ENCODE results near the gene ZFP3. TPM values are rescaled to one million over a fixed set of nuclear protein-coding genes. Genes with fewer than 3 reads are reported as not detected.

The ZFP3 gene
- total RNA-seq, 4 donors from 2014 or later = 4.1 to 6.2 (median 5.3) TPM

DNA sequence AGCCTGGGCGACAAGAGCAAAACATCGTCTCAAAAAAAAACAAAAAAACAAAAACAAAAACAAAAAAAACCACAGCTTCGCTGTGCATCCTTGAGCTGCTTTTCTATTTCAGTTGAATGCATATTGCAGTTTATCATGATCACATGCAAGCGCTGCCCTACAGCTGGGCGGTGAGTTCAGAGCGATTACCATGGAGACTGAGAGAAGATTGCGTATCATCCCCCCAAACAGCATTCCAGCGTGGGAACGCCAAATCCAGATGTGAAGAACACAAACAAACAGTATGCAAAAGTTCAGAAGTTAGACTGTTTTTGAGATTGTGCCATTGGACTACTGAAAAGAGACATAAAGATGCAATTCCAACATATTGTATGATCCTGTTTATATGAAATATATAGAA is 28.0 kb upstream of the ZFP3 start:
- 75% methylated on average over 9 of the region's 9 CpGs for WGBS
- Histone ChIP-seq H3K9me3 (no peaks in the 10 kb centered on the region), H3K4me1 (peaks cover 6 to 13% (median 9%) of the 10 kb centered on the region in 4 donors), H3K4me3 (no peak overlapping the region), H3K27me3 (no peaks in the 10 kb centered on the region), H3K27ac (replicated peaks in 1 of 4) (no peak overlapping the region), H3K36me3 (no peaks in the 10 kb centered on the region)
- TF ChIP-seq CTCF (IDR thresholded peaks at IDR 0.05) (no peak), POLR2AphosphoS5 (IDR thresholded peaks at IDR 0.05) (no peak), POLR2A (IDR thresholded peaks at IDR 0.05; ENCODE audit: low read depth) (no peak), EP300 (IDR thresholded peaks at IDR 0.05) (no peak)
- DNase-seq (ENCODE audit: extremely low spot score) = no peak
- intact Hi-C loops (cut with DNase I) = no loop called here

DNA sequence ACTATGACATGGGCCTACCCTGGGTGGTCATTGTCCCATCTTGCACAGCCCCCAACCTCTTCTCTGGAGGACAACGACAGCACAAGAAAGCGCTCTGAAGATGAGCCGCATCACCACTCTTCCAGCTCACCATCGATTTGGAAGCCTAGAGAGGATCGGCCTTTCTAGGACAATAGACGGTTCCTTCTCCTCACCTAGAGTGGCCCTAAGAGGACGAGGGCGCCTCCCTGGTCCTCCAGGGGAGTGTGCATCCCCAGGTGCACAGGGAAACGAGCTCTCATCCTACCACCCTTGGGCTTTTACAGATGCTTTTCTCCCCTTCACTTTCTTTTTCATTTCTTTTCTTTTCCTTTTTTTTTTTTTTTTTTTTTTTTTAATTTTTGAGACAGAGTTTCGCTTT is 22.7 kb upstream of the ZFP3 start:
- Histone ChIP-seq H3K27ac (replicated peaks in 1 of 4) (no peak overlapping the region), H3K27me3 (peaks cover 0 to 19% (median 0%) of the 10 kb centered on the region in 4 donors), H3K4me3 (no peak overlapping the region), H3K4me1 (no peaks in the 10 kb centered on the region), H3K36me3 (no peaks in the 10 kb centered on the region), H3K9me3 (no peaks in the 10 kb centered on the region)
- TF ChIP-seq POLR2A (IDR thresholded peaks at IDR 0.05; ENCODE audit: low read depth) (no peak), EP300 (IDR thresholded peaks at IDR 0.05) (no peak), CTCF (IDR thresholded peaks at IDR 0.05) (no peak), POLR2AphosphoS5 (IDR thresholded peaks at IDR 0.05) (no peak)
- WGBS = 89% methylated on average over 9 of the region's 10 CpGs
- DNase-seq (ENCODE audit: extremely low spot score) = no peak
- intact Hi-C loops (cut with DNase I) = no loop called here

- Histone ChIP-seq H3K4me3 (no peak overlapping the region), H3K27me3 (peaks cover 0 to 6% (median 0%) of the 10 kb centered on the region in 4 donors), H3K4me1 (peaks cover 0 to 4% (median 0%) of the 10 kb centered on the region in 4 donors), H3K36me3 (no peaks in the 10 kb centered on the region), H3K27ac (replicated peaks in 1 of 4) (no peak overlapping the region), H3K9me3 (no peaks in the 10 kb centered on the region)
- TF ChIP-seq POLR2AphosphoS5 (IDR thresholded peaks at IDR 0.05) = no peak
- TF ChIP-seq CTCF (IDR thresholded peaks at IDR 0.05) = no peak
- TF ChIP-seq EP300 (IDR thresholded peaks at IDR 0.05) = no peak
- no peak for TF ChIP-seq POLR2A (IDR thresholded peaks at IDR 0.05; ENCODE audit: low read depth)
- intact Hi-C loops (cut with DNase I) = no loop called here
- WGBS = 31% methylated on average over 1 of the region's 1 CpG
- no peak for DNase-seq (ENCODE audit: extremely low spot score)
These were observed 13.0 kb upstream of the ZFP3 start for GRCh38 chr17:5065227-5065744.

DNA sequence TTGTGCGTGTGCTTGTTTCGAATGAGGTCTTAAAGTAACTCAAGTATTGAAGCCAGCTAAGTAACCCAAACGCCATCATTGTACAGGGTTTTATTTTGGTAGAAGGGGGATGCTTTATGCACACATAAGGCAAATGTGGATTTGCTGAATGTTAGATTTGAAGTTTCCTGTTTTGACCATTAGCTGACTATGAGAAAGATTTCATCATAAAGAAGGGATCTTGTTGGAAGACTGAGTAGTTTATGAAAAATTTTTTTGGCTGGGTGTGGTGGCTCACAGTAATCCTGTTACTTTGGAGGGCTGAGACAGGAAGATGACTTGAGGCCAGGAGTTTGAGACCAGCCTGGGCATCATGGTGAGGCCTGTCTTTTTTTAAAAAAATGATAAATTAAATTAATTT is 10.0 kb upstream of the ZFP3 start:
- WGBS = 93% methylated on average over 3 of the region's 3 CpGs
- intact Hi-C loops (cut with DNase I) = no loop called here

More for the DNA sequence above, 10.0 kb upstream of the ZFP3 start:
- TF ChIP-seq POLR2A (IDR thresholded peaks at IDR 0.05; ENCODE audit: low read depth) (no peak), CTCF (IDR thresholded peaks at IDR 0.05) (no peak), EP300 (IDR thresholded peaks at IDR 0.05) (no peak), POLR2AphosphoS5 (IDR thresholded peaks at IDR 0.05) (no peak)
- Histone ChIP-seq H3K4me1 (no peaks in the 10 kb centered on the region), H3K9me3 (no peaks in the 10 kb centered on the region), H3K4me3 (no peak overlapping the region), H3K27ac (replicated peaks in 1 of 4) (no peak overlapping the region), H3K36me3 (no peaks in the 10 kb centered on the region), H3K27me3 (peaks cover 0 to 6% (median 0%) of the 10 kb centered on the region in 4 donors)
- no peak for DNase-seq (ENCODE audit: extremely low spot score)
